ENCODE data around the gene ATP11A. TPM values are rescaled to one million over a fixed set of nuclear protein-coding genes. Genes with fewer than 3 reads are reported as not detected.
"Not testable (repeated sequence)": the region's sequence is repeated elsewhere in the genome, so short reads cannot be mapped to it uniquely, and the experiment has no call there.

ATP11A gene
- polyA plus RNA-seq, 4 donors: 34.2 to 64.6 (median 47.8) TPM

DNA sequence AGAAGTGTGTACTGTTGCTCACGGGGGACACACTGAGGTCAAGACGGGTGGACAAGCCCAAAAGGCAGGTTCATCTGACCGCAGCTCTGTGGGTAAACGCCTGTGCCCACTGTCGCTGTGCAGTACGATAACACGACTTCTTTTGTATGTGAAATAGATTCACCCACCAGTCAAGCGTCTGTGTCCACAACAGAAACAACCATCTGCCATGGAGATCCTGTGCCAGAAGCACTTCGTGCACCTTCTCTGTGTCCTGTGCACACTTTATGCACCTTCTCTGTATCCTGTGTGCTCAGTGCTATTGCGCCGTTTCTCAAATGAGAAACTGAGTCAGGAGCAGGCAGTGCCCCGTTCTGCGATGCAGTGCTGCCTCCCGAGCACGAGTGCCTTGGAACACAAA is 138.9 kb downstream of the ATP11A start:
- DNase-seq (ENCODE audit: low read depth in 4 of 4, low spot score in 2 of 4): no peak

DNA sequence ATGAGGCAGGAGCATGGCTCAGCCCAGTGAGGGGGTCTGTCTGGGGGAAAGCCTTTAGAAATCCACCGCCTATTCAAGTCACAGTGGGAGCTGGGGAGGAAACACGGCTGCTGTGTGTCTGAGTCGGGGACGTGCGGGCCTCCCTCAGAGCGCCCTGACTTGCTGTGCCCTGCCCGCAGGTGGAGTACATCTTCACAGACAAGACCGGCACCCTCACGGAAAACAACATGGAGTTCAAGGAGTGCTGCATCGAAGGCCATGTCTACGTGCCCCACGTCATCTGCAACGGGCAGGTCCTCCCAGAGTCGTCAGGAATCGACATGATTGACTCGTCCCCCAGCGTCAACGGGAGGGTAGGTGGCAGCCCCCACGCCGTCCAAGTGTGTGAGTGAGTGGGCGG is 141.4 kb downstream of the ATP11A start:
- no peak for DNase-seq (ENCODE audit: low read depth in 4 of 4, low spot score in 2 of 4)

DNA sequence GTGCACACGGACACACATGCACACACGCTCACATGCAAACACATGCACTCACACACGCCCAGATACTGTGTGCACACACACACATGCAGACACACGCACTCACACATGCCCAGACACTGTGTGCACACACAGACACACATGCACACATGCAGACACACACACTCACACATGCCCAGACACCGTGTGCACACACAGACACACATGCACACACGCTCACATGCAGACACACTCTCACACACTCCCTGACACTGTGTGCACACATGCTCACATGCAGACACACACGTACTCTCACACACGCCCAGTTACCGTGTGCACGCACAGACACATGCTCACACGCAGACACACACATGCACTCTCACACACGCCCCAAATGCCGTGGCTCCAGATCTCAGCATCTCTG is 142.0 kb downstream of the ATP11A start:
- no peak for DNase-seq (ENCODE audit: low read depth in 4 of 4, low spot score in 2 of 4)

DNA sequence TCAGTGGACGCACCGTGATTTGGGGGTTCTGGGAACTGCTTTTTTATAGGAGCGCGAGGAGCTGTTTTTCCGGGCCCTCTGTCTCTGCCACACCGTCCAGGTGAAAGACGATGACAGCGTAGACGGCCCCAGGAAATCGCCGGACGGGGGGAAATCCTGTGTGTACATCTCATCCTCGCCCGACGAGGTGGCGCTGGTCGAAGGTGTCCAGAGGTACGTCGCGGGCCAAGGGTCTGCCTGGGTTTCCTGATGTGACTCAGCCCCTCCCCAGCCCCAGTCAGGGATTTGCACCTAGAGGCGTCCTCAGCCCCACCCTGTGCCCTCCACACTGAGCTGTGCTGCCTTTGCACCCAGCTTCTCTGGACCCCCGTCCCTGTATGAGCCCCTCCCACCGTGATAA is 143.0 kb downstream of the ATP11A start:
- DNase-seq (ENCODE audit: low read depth in 4 of 4, low spot score in 2 of 4): no peak

DNA sequence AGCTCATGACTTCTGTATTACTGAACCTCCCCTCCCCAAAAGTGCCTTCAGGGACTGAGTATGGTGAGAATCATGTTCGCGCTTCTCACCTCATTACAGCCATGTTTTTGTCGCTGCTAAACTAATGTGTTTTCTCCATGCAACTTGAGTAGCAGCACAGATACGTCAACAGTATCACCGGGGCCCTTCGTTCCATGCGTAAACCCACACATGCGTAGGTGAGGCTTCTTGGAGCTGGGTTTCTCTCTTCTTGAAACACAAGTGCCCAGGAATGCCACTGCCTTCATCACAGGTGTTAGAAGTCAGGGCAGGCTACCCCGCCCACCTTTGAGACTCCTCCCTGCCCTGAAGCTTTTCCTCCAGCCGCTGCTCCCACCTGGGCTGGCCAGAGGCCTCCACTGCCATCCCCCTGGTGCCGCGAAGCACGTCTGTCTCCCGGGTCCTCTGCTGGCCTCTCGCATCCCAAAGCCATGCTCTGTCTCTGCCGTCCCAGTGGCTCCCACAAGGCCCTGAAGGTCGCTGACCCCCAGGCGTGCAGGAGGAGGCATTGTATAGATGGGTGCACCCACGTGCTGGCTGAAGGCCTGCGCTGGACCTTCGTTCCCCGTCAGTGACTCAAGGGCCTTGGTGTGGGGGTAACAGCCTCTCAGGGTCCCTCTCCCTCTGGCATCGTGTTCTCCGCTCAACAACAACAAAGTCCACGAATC is 143.9 kb downstream of the ATP11A start:
- no peak for DNase-seq (ENCODE audit: low read depth in 4 of 4, low spot score in 2 of 4)

DNA sequence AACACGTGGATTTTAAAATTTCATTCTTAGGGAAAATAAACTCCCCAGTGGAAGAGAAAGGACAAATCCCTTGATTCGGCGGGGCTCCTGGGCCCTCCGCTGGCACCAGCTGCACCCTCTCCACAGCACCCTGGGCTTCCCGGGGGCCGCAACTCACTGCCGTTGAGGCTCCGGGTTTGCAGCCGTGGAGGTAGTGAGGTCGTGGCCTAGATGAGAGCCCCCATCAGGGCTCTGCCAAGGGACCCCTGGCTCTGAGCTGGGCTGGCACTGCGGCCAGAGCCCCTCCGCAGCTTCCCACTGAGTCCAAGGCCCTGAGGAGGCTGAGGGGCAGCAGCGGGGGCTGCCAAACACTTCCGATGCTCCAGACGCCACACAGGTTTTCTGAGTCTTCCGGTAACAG is 145.5 kb downstream of the ATP11A start:
- no peak for DNase-seq (ENCODE audit: low read depth in 4 of 4, low spot score in 2 of 4)

DNA sequence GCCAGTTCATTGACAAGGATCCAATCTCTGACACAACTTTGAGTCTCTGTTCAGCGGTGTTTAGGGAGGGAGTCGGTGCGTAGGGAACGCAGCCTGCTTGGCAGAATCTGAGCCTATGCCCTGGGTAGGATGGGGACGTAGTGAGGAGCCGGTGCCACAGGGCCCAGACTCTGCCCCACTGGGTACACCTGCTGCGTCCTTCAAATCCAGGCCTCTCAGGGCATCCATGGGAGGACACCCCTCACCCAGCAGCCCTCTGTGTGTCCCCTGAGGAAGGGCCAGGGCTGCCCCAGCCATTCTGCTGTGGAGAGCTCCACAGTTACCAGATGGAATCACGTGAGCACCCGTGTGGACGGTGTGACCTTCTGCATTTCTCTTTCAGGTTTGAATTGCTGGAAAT is 146.0 kb downstream of the ATP11A start:
- DNase-seq (ENCODE audit: low read depth in 4 of 4, low spot score in 2 of 4): no peak

DNA sequence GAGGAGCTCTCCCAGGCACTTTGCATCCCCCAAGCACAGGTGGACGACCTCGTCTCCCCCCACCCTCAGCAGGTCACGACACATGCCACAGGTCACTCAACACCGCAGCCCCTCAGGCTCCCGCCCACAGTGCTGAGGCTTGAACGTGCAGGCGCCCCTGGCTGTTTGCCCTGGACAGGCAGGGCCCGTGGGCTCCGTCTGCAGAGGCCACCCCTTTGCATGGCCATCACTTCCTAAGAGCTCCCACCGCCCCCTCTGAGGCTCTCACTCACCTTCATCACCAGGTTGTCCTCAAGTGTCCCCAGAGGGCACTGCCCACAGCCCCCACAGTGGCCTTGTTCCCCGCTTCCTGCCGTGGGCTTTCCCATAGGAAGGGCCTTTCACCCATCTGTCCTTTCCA is 147.1 kb downstream of the ATP11A start:
- DNase-seq (ENCODE audit: low read depth in 4 of 4, low spot score in 2 of 4): no peak

DNA sequence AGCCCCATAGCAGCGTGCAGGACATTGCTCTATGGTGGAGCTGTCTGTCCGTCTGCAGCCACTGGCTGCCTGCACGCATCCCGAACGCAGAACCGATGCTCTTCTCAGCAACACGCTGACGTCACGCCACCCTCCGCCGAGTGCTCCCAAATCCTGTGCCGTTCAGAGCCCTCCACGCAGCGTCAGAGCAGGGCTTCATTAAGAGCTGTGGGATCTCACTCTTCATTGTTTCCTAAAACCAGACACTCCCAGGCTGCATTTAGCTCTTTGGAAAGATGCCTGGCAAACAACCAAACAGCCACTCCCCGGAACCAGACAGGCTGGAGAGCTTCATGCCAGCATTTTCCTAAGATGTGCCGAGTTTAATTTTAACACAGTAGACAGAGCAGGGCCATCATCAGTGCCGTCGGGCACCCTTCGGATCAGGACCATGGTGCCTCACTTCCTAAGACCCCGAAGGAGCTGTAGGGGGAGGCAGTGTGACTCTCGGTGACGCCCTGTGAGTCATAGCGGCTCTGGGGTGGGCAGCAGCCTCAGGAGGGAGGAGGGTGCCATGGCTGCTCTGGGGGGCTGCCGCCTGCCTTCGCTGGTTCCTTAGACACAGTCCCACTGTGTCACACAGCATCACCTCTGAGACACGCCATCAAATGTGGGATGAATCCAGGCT is 147.7 kb downstream of the ATP11A start:
- no peak for DNase-seq (ENCODE audit: low read depth in 4 of 4, low spot score in 2 of 4)

DNA sequence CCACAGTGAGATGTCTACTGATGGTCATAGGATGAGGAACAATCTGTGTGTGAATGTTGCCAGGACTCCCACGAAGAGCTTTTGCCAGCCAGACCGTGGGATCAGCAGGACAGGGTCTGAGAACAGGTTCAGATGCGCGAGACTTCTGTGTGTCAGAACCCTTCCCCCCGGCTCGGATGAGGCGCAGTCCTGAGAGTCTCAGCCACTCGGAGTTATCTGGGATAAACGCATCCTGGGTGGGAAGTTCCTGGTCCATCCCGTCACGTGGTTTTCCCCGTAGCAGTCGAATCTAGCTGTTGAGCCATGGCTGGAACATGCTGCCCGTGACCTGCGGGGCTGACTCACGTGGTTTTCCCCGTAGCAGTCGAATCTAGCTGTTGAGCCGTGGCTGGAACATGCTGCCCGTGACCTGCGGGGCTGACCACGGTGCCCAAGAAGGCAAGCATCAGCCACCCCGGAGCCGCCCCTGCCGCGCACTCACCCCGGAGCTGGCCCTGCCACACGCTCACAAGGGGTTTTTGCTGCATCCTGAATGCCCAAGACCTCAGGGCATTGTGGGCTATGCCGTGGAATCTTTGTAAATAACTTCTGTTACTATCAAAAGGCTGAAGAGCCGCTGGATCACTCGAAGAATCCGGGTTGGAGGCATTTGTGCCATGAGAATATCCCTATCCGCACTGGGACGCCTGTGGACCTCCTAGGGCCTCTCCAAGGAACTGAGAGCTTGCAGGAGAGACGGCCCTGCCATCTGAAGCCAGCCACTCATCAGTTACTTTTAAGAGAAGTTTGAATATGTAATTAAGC is 148.4 kb downstream of the ATP11A start:
- DNase-seq (ENCODE audit: low read depth in 4 of 4, low spot score in 2 of 4): no peak

DNA sequence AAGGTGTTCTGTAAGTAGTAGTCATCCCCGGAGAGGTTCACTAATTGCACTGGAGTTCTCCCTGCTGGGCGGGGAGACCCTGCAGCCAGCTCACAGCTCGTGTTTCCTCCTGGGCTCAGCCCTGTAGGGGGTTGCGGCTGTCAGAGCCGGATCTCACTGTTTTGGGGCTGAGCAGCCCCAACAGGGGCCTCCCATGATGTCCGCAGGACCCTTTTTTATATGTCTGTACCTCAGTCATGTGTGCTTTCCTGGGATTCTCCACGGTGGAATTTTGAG is 148.9 kb downstream of the ATP11A start:
- no peak for DNase-seq (ENCODE audit: low read depth in 4 of 4, low spot score in 2 of 4)

DNA sequence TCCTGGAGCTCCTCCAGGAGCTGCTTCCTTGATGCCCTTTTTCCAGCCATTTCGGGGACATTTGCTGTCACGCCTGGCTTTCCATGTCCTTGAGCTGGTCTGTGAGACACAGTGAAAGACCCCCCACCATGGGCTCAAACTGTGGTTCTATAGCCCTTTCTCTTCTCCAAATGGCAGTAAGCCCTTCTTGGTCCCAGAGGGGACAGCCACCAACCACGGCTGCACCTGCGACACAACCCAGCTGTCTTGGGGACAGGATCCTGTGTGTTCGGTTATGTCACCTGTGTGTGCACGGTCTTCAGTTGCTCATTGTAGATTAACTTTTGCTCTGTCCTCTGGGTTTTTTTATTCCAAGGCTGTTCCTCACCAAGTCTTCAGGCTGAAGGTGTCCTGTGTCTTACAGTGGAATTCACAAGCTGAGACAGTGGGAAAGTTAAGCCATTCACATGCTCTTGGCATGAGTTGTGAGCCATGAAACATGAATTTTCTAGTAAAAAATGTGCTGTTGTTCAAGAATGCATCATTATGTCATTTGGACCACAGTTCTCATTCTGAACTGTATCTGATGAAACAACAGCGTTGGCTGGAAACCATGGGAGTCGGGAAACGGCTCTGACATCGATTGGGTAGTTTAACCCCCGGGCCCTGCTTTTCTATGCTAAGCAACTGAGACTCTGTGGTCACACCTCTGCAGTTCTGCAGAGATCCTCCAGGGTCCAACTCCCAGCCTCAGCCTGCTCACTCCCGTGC is 149.7 kb downstream of the ATP11A start:
- DNase-seq (ENCODE audit: low read depth in 4 of 4, low spot score in 2 of 4): no peak

DNA sequence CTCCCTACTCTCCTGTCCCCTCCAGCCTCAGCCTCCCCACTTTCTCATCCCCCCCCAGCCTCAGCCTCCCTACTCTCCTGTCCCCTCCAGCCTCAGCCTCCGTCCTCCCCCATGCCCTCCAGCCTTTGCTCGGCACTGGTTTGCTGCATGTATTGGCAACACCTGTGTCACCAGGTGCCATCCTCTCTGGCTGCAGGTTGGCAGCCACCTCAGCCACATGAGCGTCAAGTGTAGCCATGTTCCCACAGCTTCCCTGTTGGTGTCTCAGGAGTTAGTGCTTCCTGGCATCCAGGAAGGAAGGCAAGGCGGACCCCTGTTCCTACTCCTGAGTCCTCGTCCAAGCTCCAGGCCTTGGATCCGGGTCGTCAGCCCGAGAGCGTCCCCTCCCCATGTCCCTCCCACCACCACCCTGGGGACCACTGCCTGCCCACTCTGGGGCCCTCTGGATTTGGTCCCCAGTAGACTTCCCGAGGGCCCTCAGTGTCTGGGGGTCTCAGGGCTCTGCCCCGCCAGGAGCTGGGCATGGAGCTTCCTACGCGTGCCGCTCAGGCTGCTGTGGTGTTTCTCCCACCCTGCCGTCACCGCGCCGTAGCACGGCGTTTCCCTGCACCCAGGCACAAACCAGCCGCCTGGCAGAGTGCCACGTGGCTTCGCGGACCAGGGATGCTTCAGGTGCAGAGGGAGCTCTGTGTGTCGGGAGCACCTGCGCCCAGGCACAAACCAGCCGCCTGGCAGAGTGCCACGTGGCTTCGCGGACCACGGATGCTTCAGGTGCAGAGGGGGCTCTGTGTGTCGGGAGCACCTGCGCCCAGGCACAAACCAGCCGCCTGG is 150.8 kb downstream of the ATP11A start:
- no peak for DNase-seq (ENCODE audit: low read depth in 4 of 4, low spot score in 2 of 4)

DNA sequence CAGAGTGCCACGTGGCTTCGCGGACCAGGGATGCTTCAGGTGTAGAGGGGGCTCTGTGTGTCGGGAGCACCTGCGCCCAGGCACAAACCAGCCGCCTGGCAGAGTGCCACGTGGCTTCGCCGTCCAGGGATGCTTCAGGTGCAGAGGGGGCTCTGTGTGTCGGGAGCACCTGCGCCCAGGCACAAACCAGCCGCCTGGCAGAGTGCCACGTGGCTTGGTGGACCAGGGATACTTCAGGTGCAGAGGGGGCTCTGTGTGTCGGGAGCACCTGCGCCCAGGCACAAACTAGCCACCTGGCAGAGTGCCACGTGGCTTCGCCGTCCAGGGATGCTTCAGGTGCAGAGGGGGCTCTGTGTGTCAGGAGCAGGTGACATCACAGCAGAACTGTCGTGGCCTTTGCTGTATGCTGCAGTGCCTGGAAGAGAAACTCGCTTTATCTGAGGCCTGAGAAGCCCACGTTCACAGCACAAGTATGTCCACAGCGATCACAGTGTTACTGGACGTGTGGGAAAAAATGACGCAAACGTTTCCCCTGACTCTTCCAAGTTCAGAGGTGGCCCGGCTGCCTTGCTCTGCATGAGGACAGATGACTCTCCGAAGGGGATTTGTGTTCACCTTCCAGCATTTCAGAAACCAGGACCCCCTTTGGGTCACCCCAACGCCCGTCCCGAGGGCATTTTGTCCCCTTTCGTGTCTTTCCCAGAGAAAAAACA is 151.6 kb downstream of the ATP11A start:
- DNase-seq (ENCODE audit: low read depth in 4 of 4, low spot score in 2 of 4): not testable (repeated sequence)

DNA sequence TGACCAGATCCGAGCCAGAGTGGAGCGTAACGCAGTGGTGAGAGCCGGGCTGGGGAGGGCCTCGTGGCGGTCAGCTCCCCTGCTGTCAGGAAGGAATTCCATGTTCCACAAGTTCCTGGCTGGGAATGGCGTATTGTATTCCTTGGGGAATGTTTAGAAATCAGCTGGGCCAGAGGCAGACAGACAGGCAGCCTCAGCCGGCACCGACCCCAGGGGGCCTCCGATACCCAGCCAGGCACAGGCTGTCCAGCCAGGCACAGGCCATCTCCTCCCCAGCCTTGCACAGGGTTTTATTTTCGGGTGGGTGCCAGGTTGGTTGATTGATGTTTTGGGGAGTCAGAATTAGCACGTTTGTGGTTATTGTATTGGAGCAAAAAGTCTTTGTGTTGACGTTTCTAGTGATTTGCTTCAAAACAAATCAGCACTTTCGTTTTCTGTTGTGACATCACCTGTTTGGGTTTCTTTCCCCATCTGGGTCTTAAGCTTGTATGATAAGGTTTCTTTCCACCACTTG is 152.6 kb downstream of the ATP11A start:
- DNase-seq (ENCODE audit: low read depth in 4 of 4, low spot score in 2 of 4): no peak

DNA sequence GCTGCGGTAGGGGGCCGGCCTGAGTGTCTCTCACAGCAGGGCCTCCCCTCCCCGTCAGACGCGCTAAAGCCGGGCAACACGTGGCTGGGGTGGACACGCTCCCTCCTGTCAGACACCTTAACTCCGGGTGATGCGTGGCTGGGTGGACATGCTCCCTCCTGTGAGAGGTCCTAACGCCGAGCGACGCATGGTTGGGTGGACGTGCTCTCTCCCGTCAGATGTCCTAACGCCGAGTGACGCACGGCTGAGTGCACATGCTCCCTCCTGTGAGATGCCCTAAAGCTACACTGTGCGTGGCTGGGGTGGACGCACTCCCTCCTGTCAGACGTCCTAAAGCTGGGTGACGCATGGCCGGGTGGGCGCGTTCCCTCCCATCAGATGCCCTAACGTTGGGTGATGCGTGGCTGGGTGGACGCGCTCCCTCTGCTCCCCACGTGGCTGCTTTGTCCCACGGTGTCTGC is 153.1 kb downstream of the ATP11A start:
- DNase-seq (ENCODE audit: low read depth in 4 of 4, low spot score in 2 of 4): no peak

DNA sequence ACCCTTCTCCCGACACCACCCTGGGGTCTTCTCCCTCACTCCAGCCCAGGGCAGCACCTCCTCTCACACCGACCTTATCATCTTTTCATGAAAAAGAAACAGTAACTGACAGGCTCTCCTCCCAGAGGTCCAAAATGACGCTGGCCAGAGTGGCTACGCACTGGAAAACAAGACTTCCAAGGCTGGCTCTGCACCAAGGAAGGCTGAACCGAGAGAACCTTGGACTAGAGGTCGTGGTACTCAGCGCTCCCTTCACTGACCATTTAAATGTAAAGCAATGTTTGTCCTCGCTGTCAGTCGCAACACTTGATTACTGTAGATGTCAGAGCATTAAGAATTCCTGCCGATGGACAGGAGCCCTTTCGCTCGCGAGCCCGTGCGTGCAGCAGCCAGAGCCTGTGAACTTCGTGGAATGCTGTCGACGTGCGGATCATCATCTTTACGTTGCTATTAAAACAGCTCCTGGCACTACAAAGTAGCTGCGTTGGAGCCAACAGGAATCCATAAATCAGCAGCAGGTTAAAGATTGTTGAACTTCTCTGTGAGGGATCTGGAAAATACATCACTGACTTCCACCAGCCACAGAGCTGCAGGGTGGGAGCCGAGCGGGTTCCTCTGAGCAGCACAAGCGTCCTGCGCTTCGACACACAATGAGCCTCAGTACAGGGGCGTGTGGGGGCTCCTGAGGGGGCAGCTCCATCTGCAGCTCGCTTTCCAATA is 153.7 kb downstream of the ATP11A start:
- no peak for DNase-seq (ENCODE audit: low read depth in 4 of 4, low spot score in 2 of 4)

DNA sequence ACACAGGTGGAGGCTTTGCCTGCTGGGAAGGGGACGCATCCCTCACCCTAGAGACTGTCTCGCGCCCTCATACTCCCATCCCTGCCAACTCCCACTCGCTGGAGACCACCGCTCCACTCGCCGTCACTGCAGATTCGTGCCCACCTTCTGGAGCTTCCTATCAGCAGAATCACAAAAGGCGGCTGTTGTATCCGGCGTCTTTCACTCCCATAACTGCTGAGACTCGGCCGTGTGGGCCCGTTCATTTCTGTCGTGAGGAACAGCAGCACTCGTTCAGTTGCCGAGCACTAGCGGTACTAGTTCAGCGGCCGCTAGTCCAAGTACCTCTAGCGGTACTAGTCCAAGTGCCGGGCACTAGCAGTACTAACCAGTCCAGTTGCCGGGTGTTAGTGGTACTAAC is 154.6 kb downstream of the ATP11A start:
- no peak for DNase-seq (ENCODE audit: low read depth in 4 of 4, low spot score in 2 of 4)

DNA sequence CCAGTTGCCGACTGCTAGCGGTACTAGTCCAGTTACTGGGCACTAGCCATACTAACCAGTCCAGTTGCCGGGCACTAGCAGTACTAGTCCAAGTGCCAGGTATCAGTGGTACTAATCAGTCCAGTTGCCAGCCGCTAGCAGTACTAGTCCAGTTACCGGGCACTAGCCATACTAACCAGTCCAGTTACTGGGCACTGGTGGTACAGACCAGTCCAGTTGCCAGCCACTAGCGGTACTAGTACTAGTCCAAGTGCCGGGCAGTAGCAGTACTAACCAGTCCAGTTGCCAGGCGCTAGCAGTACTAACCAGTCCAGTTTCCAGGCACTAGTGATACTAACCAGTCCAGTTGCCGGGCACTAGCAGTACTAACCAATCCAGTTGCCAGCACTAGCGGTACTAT is 155.0 kb downstream of the ATP11A start:
- DNase-seq (ENCODE audit: low read depth in 4 of 4, low spot score in 2 of 4): no peak
